Transverse colon (tissue), 4 donors: ENCODE measurements around the gene SMAD3. TPM values are rescaled to one million over a fixed set of nuclear protein-coding genes. Genes with fewer than 3 reads are reported as not detected.
A peak's percentile ranks its signal among the peaks of the same experiment; 100 is the strongest.

Experiments used
- DNase-seq: peaks from one replicate; pipeline ENCODE4 v3.0.0-alpha.2; 2019
- H3K27ac ChIP-seq, 4 donors: fragments of 200-600 bp; sonication (generic); 2 replicates each; pipeline ENCODE4 v1.5.1; 2016 to 2018; ENCODE audit warnings: inconsistent platforms in 4 of 4
- H3K27me3 ChIP-seq: fragments of 200-600 bp; sonication (generic); 2 replicates; pipeline ENCODE4 v1.5.1; 2017; ENCODE audit warnings: inconsistent platforms
- H3K36me3 ChIP-seq, 4 donors: fragments of 200-600 bp; sonication (generic); 2 replicates each; pipeline ENCODE4 v1.5.1; 2017 to 2019; ENCODE audit warnings: inconsistent platforms in 4 of 4
- H3K4me1 ChIP-seq, 4 donors: fragments of 200-600 bp; sonication (generic); 2 replicates each; pipeline ENCODE4 v1.5.1; 2017 to 2020; ENCODE audit warnings: inconsistent platforms in 4 of 4
- H3K4me3 ChIP-seq, 4 donors: fragments of 200-600 bp; sonication (generic); 1 replicate in 1 of 4; 2 replicates in 3 of 4; pipeline versions ENCODE4 v1.5.1 to v1.6.1; 2017 to 2019; ENCODE audit warnings: inconsistent platforms in 4 of 4
- H3K9me3 ChIP-seq, 2 donors: fragments of 200-600 bp; sonication (generic); 2 replicates each; pipeline ENCODE4 v1.5.1; 2017 to 2019; ENCODE audit warnings: inconsistent platforms in 2 of 2
- EP300 ChIP-seq: sonication (generic); formaldehyde crosslinking; IDR thresholded peaks from one replicate; pipeline ENCODE4 v1.6.1; 2017; ENCODE audit warnings: antibody characterized with exemption, low read depth
- POLR2A ChIP-seq: fragments of 450-650 bp; IDR thresholded peaks from one replicate; pipeline ENCODE4 v1.6.1; 2016; ENCODE audit warnings: antibody characterized with exemption, mild to moderate bottlenecking, moderate library complexity
- POLR2AphosphoS5 ChIP-seq, 3 donors: sonication (generic); formaldehyde crosslinking; IDR thresholded peaks; one replicate each; pipeline ENCODE4 v1.6.1; 2016; ENCODE audit warnings: antibody characterized with exemption in 3 of 3
- WGBS, 2 donors: methylation state at CpG; one replicate each; pipeline ENCODE4 v1.1.5; 2018; ENCODE audit warnings: low coverage in 1 of 2; 5-methylcytosine and 5-hydroxymethylcytosine counted together
- in situ Hi-C, 4 donors: fragments of 200-750 bp; cut with MboI; loops; one replicate each; pipeline versions ENCODE4 v1.15.0 to v1.15.1; 2017; ENCODE audit warnings: low sequenced_read_pairs in 3 of 4, low pct_ligation_motif_present in 1 of 4, low pct_unique_long_range_greater_than_20kb in 1 of 4
- intact Hi-C: fragments of 100-400 bp; cut with DNase I; formaldehyde crosslinking; loops from one replicate; pipeline ENCODE4 v1.15.1; 2023; ENCODE audit warnings: low total_unique reads
- total RNA-seq, 4 donors: library from RNA; depleted of rRNA; stranded (reverse); fragments of >200 nt; gene quantifications; one replicate each; pipeline ENCODE4 v1.1.0, GENCODE V29; 2016
- TF ChIP-seq, protein P1 (sequence below), 5 experiments: fragments of 200-600 bp in 3 of 5; fragments of 450-650 bp in 2 of 5; sonication (generic) in 3 of 5; IDR thresholded peaks; 1 replicate in 2 of 5; 2 replicates in 3 of 5; pipeline ENCODE4 v1.5.1; 2016 to 2017; ENCODE audit warnings: antibody characterized with exemption in 5 of 5, inconsistent platforms in 3 of 5, mild to moderate bottlenecking in 2 of 5, moderate library complexity in 1 of 5

SMAD3 gene
- total RNA-seq, 4 donors from 2014 or later = 30.9 to 65.1 (median 57.0) TPM

DNA sequence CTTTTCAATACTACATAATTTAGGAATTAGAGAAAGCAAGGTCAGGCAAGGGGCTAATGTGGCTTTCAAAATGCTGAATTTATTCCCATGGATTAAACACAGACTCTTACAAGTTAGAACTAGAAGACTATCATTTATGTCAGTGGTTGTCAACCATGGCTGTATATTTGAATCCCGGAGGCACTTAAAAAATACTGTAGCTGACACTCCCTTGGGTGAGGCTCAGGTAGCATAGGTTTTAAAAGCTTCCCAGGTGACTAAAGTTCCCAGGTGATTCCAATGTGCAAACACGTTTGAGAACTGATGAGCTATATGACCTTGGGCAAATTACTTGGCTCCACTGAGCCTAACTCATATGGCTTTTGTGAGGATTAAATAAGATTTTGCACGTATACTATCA is 159.5 kb downstream of the SMAD3 start:
- Histone ChIP-seq H3K4me3 (no peak overlapping the region), H3K27ac (peak overlapping the region; percentile 46 to 68 (median 63)), H3K4me1 (peaks cover 0 to 25% (median 4%) of the 10 kb centered on the region in 4 donors), H3K27me3 (no peaks in the 10 kb centered on the region), H3K9me3 (no peaks in the 10 kb centered on the region), H3K36me3 (peaks cover 0 to 4% (median 0%) of the 10 kb centered on the region in 4 donors)
- peak; percentile 26 for DNase-seq
- WGBS, 2 donors = 65 to 89% methylated on average over 3 of the region's 3 CpGs
- intact Hi-C loops = no loop called here
- TF ChIP-seq POLR2AphosphoS5 (IDR thresholded peaks at IDR 0.05) = peak in 1 of 3 donors; percentile 29
- TF ChIP-seq, protein P1, sequence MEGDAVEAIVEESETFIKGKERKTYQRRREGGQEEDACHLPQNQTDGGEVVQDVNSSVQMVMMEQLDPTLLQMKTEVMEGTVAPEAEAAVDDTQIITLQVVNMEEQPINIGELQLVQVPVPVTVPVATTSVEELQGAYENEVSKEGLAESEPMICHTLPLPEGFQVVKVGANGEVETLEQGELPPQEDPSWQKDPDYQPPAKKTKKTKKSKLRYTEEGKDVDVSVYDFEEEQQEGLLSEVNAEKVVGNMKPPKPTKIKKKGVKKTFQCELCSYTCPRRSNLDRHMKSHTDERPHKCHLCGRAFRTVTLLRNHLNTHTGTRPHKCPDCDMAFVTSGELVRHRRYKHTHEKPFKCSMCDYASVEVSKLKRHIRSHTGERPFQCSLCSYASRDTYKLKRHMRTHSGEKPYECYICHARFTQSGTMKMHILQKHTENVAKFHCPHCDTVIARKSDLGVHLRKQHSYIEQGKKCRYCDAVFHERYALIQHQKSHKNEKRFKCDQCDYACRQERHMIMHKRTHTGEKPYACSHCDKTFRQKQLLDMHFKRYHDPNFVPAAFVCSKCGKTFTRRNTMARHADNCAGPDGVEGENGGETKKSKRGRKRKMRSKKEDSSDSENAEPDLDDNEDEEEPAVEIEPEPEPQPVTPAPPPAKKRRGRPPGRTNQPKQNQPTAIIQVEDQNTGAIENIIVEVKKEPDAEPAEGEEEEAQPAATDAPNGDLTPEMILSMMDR (IDR thresholded peaks at IDR 0.05) = no peak
- TF ChIP-seq POLR2A = no peak
- in situ Hi-C loops = no loop called here

DNA sequence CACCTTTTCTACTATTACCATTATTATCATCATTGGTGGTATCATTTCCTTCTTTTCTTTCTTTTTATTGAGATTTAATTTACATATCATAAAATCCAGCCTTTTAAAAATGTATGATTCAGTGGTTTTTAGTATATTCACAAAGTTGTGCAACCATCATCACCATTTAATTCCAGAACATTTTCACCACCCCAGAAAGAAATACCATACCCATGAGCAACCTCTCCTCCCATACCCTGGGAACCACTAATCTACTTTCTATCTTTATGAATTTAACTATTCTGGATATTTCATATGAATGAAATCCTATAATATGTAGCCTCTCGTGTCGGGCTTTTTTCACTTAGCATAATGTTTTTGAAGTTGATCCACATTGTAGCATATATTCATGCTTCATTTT is 159.9 kb downstream of the SMAD3 start:
- no peak for TF ChIP-seq POLR2AphosphoS5 (IDR thresholded peaks at IDR 0.05)
- TF ChIP-seq POLR2A = no peak
- TF ChIP-seq, protein P1 (IDR thresholded peaks at IDR 0.05) = no peak
- TF ChIP-seq EP300 = no peak
- in situ Hi-C loops = no loop called here

DNA sequence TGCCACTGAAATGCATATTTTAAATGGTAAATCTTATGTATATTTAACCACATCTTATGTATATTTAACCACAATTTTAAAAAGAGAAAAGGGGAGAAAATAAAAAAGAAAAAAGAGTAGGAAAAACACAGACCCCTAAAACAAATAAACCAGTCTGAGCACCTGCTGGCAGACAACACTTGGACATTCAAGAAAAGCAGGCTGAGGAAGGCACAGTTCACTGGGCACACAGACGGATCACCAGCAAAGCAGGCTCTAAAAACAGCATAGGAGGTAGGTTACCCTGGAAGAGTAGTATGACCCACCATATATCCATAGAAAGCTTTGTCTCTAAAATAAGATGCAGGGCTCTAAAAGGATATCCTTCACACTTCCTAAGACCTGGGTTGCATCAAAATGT is 162.0 kb downstream of the SMAD3 start:
- intact Hi-C loops (no loop called here), in situ Hi-C loops (no loop called here)

More for the DNA sequence above, 159.9 kb downstream of the SMAD3 start:
- Histone ChIP-seq H3K4me1 (peaks cover 0 to 25% (median 4%) of the 10 kb centered on the region in 4 donors), H3K36me3 (peaks cover 0 to 8% (median 0%) of the 10 kb centered on the region in 4 donors), H3K27me3 (no peaks in the 10 kb centered on the region), H3K9me3 (no peaks in the 10 kb centered on the region), H3K4me3 (no peak overlapping the region), H3K27ac (peak overlapping the region; percentile 20 to 64 (median 54))
- 96 to 100% methylated on average over 2 of the region's 2 CpGs for WGBS, 2 donors
- intact Hi-C loops = no loop called here
- no peak for DNase-seq

GRCh38 chr15:67227846-67228245 is 162.4 kb downstream of the SMAD3 start:
- Histone ChIP-seq H3K36me3 (peaks cover 0 to 24% (median 4%) of the 10 kb centered on the region in 4 donors), H3K4me3 (no peak overlapping the region), H3K27ac (no peak overlapping the region), H3K4me1 (peaks cover 0 to 25% (median 4%) of the 10 kb centered on the region in 4 donors), H3K9me3 (no peaks in the 10 kb centered on the region), H3K27me3 (no peaks in the 10 kb centered on the region)
- intact Hi-C loops (no loop called here), in situ Hi-C loops (no loop called here)
- no peak for DNase-seq
- WGBS, 2 donors = 81 to 98% methylated on average over 1 of the region's 1 CpG
- no peak for TF ChIP-seq EP300
- TF ChIP-seq POLR2A = no peak
- TF ChIP-seq, protein P1 (IDR thresholded peaks at IDR 0.05) = no peak
- no peak for TF ChIP-seq POLR2AphosphoS5 (IDR thresholded peaks at IDR 0.05)

More for the DNA sequence above, 162.0 kb downstream of the SMAD3 start:
- Histone ChIP-seq H3K27ac (no peak overlapping the region), H3K4me1 (peaks cover 0 to 25% (median 4%) of the 10 kb centered on the region in 4 donors), H3K4me3 (no peak overlapping the region), H3K9me3 (no peaks in the 10 kb centered on the region), H3K36me3 (peaks cover 0 to 24% (median 4%) of the 10 kb centered on the region in 4 donors), H3K27me3 (no peaks in the 10 kb centered on the region)
- DNase-seq = no peak
- 90% methylated on average over 1 of the region's 1 CpG for WGBS, 2 donors
- TF ChIP-seq POLR2A (no peak), POLR2AphosphoS5 (IDR thresholded peaks at IDR 0.05) (no peak), EP300 (no peak)
- TF ChIP-seq, protein P1 (IDR thresholded peaks at IDR 0.05) = no peak
